HepG2 (cell line): Measurements from ENCODE around the gene OR1D5. TPM values are rescaled to one million over a fixed set of nuclear protein-coding genes. Genes with fewer than 3 reads are reported as not detected.
"Not testable (repeated sequence)": the region's sequence is repeated elsewhere in the genome, so short reads cannot be mapped to it uniquely, and the experiment has no call there.

Experiments used
- ATAC-seq: fragments of 200-7000 bp; cut with Tn5 transposase; 3 replicates; pipeline ENCODE4 v1.9.1; 2020; ENCODE audit warnings: mild to moderate bottlenecking, moderate library complexity
- BruUV-seq: library from RNA; stranded (reverse); fragments of 400-500 nt; replicated peaks from 2 replicates; lab custom pipeline; 2021; lab: Mats Ljungman, UMichigan
- CTCF ChIA-PET: fragments of 300-600 bp; formaldehyde crosslinking; extraction: SDS; loops from one replicate; lab custom pipeline; 2021; ENCODE audit warnings: low total read pairs, inconsistent platforms, low intra/inter-chr PET ratio; lab: Yijun Ruan, JAX
- POLR2A ChIA-PET: fragments of 350-600 bp; sonication (Branson Sonifier 250); formaldehyde crosslinking; loops from one replicate; lab custom pipeline; 2020; ENCODE audit warnings: antibody characterized with exemption, inconsistent platforms; lab: Yijun Ruan, JAX
- DNase-seq: peaks from one replicate; pipeline ENCODE4 v3.0.0-alpha.2; 2015; ENCODE audit warnings: low spot score
- FAIRE-seq: peaks from 3 replicates; lab custom pipeline; 2011; peaks lifted over from hg19 to GRCh38; lab: Jason Lieb, UNC
- H2AFZ ChIP-seq: one replicate; pipeline ENCODE4 v1.6.1; 2011; ENCODE audit warnings: low read length, inconsistent platforms
- H3K27ac ChIP-seq: fragments of 300-600 bp; 3 replicates; pipeline ENCODE4 v1.8.0; 2011; ENCODE audit warnings: mixed run types, mild to moderate bottlenecking, mixed read lengths, low read length, inconsistent platforms; ENCODE audit not compliant: insufficient read depth; ENCODE audit errors: extremely low read length
- H3K27me3 ChIP-seq, 2 experiments: fragments of 200-600 bp in 1 of 2; 2 replicates in 1 of 2; 3 replicates in 1 of 2; pipeline versions ENCODE4 v1.6.0 to v1.8.0; 2011; ENCODE audit warnings: low read length in 2 of 2, mild to moderate bottlenecking in 2 of 2, moderate library complexity in 2 of 2, inconsistent platforms in 1 of 2; ENCODE audit not compliant: insufficient read depth in 2 of 2, control insufficient read depth in 1 of 2
- H3K36me3 ChIP-seq, 2 experiments: fragments of 200-600 bp in 1 of 2; replicated peaks in 1 of 2; 2 replicates in 1 of 2; 3 replicates in 1 of 2; pipeline versions ENCODE4 v1.5.1 to v1.8.0; 2011; ENCODE audit warnings: low read length in 2 of 2, inconsistent platforms in 1 of 2; ENCODE audit not compliant: insufficient read depth in 2 of 2, control insufficient read depth in 1 of 2
- H3K4me1 ChIP-seq: 2 replicates; pipeline ENCODE4 v1.5.1; 2012; ENCODE audit warnings: low read length, inconsistent platforms; ENCODE audit not compliant: insufficient read depth
- H3K4me2 ChIP-seq: 2 replicates; pipeline ENCODE4 v1.6.0; 2011; ENCODE audit warnings: low read depth, low read length, inconsistent platforms
- H3K4me3 ChIP-seq, 3 experiments: fragments of 200-600 bp in 1 of 3; sonication (generic), shearing (Covaris generic) in 1 of 3; replicated peaks in 1 of 3; 2 replicates each; pipeline ENCODE4 v1.5.1; 2011 to 2016; ENCODE audit warnings: low read length in 3 of 3, inconsistent platforms in 2 of 3, low read depth in 2 of 3, mild to moderate bottlenecking in 2 of 3, control low read depth in 1 of 3, mixed read lengths in 1 of 3; ENCODE audit not compliant: insufficient read depth in 1 of 3
- H3K79me2 ChIP-seq: one replicate; pipeline ENCODE4 v1.6.1; 2011; ENCODE audit warnings: low read length, inconsistent platforms; ENCODE audit not compliant: insufficient read depth
- H3K9ac ChIP-seq: 2 replicates; pipeline ENCODE4 v1.6.0; 2011; ENCODE audit warnings: mild to moderate bottlenecking, low read depth, low read length, inconsistent platforms; ENCODE audit not compliant: insufficient read depth
- H3K9me3 ChIP-seq: 2 replicates; pipeline ENCODE4 v1.5.1; 2012; ENCODE audit warnings: mild to moderate bottlenecking, low read length
- H4K20me1 ChIP-seq: 2 replicates; pipeline ENCODE4 v1.6.0; 2011; ENCODE audit warnings: inconsistent platforms, mild to moderate bottlenecking, low read length, moderate library complexity; ENCODE audit not compliant: insufficient read depth
- ARID5B ChIP-seq: IDR thresholded peaks from 2 replicates; pipeline ENCODE4 v1.4.0; 2020; ENCODE audit warnings: mild to moderate bottlenecking, missing genetic modification reagents
- CEBPG ChIP-seq: IDR thresholded peaks from 2 replicates; pipeline ENCODE4 v1.6.1; 2016
- ELF3 ChIP-seq: IDR thresholded peaks from 2 replicates; pipeline ENCODE4 v1.6.1; 2016; ENCODE audit warnings: missing genetic modification reagents, missing compliant biosample characterization
- ETV5 ChIP-seq: IDR thresholded peaks from 2 replicates; pipeline ENCODE4 v1.6.1; 2018; ENCODE audit warnings: missing biosample characterization, missing genetic modification reagents, inconsistent platforms, borderline replicate concordance
- FOXA3 ChIP-seq: IDR thresholded peaks from 2 replicates; pipeline ENCODE4 v1.6.1; 2016; ENCODE audit warnings: missing genetic modification reagents, missing compliant biosample characterization
- RARA ChIP-seq: IDR thresholded peaks from 2 replicates; pipeline ENCODE4 v1.6.1; 2016; ENCODE audit warnings: missing genetic modification reagents, missing compliant biosample characterization
- WGBS: methylation state at CpG from one replicate; pipeline ENCODE4 v1.1.6; 2017; ENCODE audit warnings: low lambda C conversion rate; 5-methylcytosine and 5-hydroxymethylcytosine counted together
- in situ Hi-C: cut with HindIII; loops from 2 replicates; pipeline ENCODE4 v1.10.0; 2017; ENCODE audit warnings: low pct_unique_long_range_greater_than_20kb; ENCODE audit not compliant: extremely low pct_ligation_motif_present
- intact Hi-C: fragments of 100-400 bp; cut with micrococcal nuclease; formaldehyde crosslinking; loops from one replicate; pipeline ENCODE4 v1.10.0; 2022; ENCODE audit not compliant: unreplicated experiment
- polyA plus RNA-seq, 8 experiments: library from polyadenylated mRNA; depleted of rRNA in 3 of 8; stranded (reverse) in 7 of 8; unstranded in 1 of 8; fragments of >200 nt; fragmentation: Illumina TruSeq in 4 of 8; extraction: Trizol in 4 of 8; gene quantifications; 2 replicates each; pipeline versions ENCODE4 v1.2.1 to v1.2.3, GENCODE V29; 2011 to 2016; ENCODE audit warnings: low read depth in 4 of 8, missing spikeins in 1 of 8, mixed read lengths in 1 of 8; ENCODE audit not compliant: insufficient read depth in 1 of 8
- total RNA-seq, 5 experiments: library from RNA; depleted of rRNA; stranded (reverse); fragments of >200 nt; fragmentation: Illumina TruSeq; extraction: Trizol; gene quantifications; 2 replicates each; pipeline ENCODE4 v1.2.3, GENCODE V29; 2016; ENCODE audit warnings: low read depth in 1 of 5

Gene OR1D5
- total and polyA plus RNA-seq, 2 of the 13 experiments (the other 11 are each of a cell fraction or from before 2014, with no cell fraction given) = not detected

GRCh38 chr17:3073850-3074249 lies 10.4 kb upstream of the OR1D5 start:
- BruUV-seq, H3K4me3 ChIP-seq, intact Hi-C loops, POLR2A ChIA-PET, H3K9me3 ChIP-seq, H3K9ac ChIP-seq, H3K4me1 ChIP-seq, H3K27ac ChIP-seq, H2AFZ ChIP-seq, H3K36me3 ChIP-seq, H3K27me3 ChIP-seq, H3K79me2 ChIP-seq, H4K20me1 ChIP-seq, DNase-seq, H3K4me2 ChIP-seq, FAIRE-seq, CTCF ChIA-PET, in situ Hi-C loops, ATAC-seq: not testable (repeated sequence)
- WGBS = 11% methylated on average over 4 of the region's 4 CpGs

GRCh38 chr17:3065192-3065591 lies 1.8 kb upstream of the OR1D5 start:
- ATAC-seq, intact Hi-C loops, in situ Hi-C loops, DNase-seq, H3K4me1 ChIP-seq, H3K36me3 ChIP-seq, H3K4me3 ChIP-seq, POLR2A ChIA-PET, H3K4me2 ChIP-seq, H3K9ac ChIP-seq, H3K9me3 ChIP-seq, H2AFZ ChIP-seq, H3K27me3 ChIP-seq, H4K20me1 ChIP-seq, BruUV-seq, H3K79me2 ChIP-seq, H3K27ac ChIP-seq, CTCF ChIA-PET, FAIRE-seq: not testable (repeated sequence)
- WGBS = 0% methylated on average over 1 of the region's 1 CpG
- peak; percentile 23; the same call in 1 of the 2 replicates for TF ChIP-seq ARID5B (CRISPR knock-in tag)
- TF ChIP-seq CEBPG = 0 out of 2 replicates have a peak, but pooled peaks have one; percentile 21
- peak; percentile 37; the same call in 1 of the 2 replicates for TF ChIP-seq FOXA3 (CRISPR knock-in tag)
- TF ChIP-seq ELF3 (CRISPR knock-in tag) = peak; percentile 51
- peak; percentile 64 for TF ChIP-seq RARA (CRISPR knock-in tag)
- peak; percentile 40; the same call in 1 of the 2 replicates for TF ChIP-seq ETV5 (CRISPR knock-in tag)

DNA sequence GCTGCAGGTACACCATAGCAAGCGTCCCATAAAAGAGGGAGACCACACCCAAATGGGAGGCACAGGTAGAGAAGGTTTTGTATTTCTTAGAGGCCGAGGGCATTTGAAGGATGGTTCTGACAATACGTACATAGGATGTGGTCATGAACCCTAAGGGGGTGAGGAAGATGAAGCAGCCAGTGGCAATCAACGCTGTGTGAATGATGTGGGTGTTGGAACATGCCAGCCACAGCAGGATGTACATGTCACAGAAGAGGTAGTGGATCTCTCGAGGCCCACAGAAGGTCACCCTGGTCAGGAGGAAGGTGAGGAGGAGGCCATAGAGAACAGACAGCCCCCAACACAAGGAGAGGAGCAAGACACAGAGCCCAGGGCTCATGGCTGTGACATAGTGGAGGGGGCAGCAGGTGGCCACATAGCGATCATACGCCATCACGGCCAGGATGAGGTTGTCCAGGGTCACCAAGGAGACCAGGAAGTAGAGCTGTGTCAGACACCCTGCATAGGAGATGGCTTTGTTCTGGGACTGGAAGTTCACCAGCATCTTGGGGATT lies 506 bp downstream of the OR1D5 start:
- H2AFZ ChIP-seq, H3K27me3 ChIP-seq, H3K9me3 ChIP-seq, in situ Hi-C loops, intact Hi-C loops, DNase-seq, BruUV-seq, H3K79me2 ChIP-seq, ATAC-seq, CTCF ChIA-PET, H3K4me3 ChIP-seq, H4K20me1 ChIP-seq, FAIRE-seq, H3K36me3 ChIP-seq, H3K9ac ChIP-seq, POLR2A ChIA-PET, H3K27ac ChIP-seq, H3K4me1 ChIP-seq, H3K4me2 ChIP-seq: not testable (repeated sequence)
- 17% methylated on average over 8 of the region's 8 CpGs for WGBS
